ENCODE data around the gene SOS1. TPM values are rescaled to one million over a fixed set of nuclear protein-coding genes. Genes with fewer than 3 reads are reported as not detected.

The SOS1 gene
- total RNA-seq, 2 donors from 2014 or later = 26.3 to 43.9 TPM

DNA sequence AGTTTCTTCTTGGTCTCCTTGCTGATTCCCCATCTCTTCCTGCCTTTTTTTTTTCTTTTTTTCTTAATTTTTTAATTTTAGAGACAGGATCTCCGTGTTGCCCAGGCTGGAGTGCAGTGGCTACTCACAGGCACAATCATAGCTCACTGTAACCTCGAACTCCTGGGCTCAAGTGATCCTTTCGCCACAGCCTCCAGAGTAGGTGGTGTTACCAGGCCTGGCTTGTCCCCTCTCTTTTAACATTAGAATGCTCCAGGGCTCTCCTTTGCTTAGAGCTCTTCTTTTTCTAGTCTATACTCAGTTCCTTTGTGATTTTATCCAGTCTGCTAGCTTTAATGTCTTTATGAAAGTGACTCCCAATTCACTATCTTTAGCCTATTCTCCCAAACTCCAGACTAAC, 141.9 kb downstream of the SOS1 start:
- Histone ChIP-seq H3K36me3 (no peaks in the 10 kb centered on the region), H3K9me3 (no peaks in the 10 kb centered on the region), H3K27ac (no peak overlapping the region), H3K27me3 (no peaks in the 10 kb centered on the region), H3K9ac (ENCODE audit: low read depth in 2 of 2, low read length in 2 of 2) (no peak overlapping the region), H3K4me1 (no peaks in the 10 kb centered on the region), H3K4me3 (no peak overlapping the region)
- TF ChIP-seq, protein P1, sequence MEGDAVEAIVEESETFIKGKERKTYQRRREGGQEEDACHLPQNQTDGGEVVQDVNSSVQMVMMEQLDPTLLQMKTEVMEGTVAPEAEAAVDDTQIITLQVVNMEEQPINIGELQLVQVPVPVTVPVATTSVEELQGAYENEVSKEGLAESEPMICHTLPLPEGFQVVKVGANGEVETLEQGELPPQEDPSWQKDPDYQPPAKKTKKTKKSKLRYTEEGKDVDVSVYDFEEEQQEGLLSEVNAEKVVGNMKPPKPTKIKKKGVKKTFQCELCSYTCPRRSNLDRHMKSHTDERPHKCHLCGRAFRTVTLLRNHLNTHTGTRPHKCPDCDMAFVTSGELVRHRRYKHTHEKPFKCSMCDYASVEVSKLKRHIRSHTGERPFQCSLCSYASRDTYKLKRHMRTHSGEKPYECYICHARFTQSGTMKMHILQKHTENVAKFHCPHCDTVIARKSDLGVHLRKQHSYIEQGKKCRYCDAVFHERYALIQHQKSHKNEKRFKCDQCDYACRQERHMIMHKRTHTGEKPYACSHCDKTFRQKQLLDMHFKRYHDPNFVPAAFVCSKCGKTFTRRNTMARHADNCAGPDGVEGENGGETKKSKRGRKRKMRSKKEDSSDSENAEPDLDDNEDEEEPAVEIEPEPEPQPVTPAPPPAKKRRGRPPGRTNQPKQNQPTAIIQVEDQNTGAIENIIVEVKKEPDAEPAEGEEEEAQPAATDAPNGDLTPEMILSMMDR (IDR thresholded peaks at IDR 0.05) = no peak
- no peak for DNase-seq
- intact Hi-C loops (cut with DNase I) = no loop called here

DNA sequence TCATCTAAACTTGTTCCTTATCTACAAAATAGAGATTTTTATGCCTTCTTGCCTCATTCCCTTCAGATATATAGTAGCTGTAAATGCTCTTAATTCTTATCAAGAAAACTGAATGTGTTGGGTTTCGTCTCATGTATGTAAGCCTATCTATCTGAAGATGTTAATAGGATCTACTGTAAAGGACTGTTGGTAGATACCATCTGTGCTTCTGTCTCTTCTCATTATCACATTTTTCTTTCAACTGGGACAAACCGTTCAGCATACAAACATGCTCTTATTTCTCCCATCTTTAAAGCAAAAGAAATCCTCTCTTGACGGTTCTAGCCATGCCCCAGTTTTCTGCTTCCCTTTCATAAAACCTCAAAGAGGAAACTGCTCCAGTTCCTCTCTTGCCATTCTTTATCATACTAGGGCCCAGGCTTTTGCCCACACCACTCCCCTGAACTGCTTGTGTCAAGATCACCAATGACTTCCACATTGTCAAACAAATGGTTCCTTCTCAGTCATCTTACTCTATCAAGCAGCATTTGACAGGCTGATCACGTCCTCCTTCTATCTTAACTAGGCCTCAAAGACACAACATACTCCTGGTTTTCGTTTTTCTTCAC, 142.5 kb downstream of the SOS1 start:
- H3K36me3 ChIP-seq = no peaks in the 10 kb centered on the region
- no peak for DNase-seq
- H3K4me1 ChIP-seq = no peaks in the 10 kb centered on the region
- intact Hi-C loops (cut with DNase I) = no loop called here
- H3K9me3 ChIP-seq = no peaks in the 10 kb centered on the region
- H3K4me3 ChIP-seq = no peak overlapping the region
- no peak overlapping the region for H3K27ac ChIP-seq
- H3K9ac ChIP-seq (ENCODE audit: low read depth in 2 of 2, low read length in 2 of 2) = no peak overlapping the region
- H3K27me3 ChIP-seq = no peaks in the 10 kb centered on the region
- TF ChIP-seq, protein P1 (IDR thresholded peaks at IDR 0.05) = no peak

DNA sequence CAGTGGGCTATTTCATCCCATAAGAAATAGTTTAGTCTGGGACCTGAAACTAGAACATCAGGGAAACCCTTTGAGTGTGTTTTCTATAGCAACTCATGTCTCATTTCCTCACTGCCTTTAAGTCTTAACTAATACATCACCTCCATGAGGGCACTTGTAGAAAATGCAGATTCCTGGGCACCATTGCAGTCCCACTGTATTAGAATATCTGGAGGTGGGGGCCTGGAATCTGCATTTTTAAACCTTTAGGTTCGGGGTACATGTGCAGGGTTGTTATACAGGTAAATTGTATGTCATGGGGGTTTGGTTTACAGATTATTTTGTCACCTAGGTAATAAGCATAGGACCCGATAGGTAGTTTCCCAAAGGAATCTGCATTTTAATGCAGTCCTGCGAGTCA, 143.8 kb downstream of the SOS1 start:
- DNase-seq = no peak
- Histone ChIP-seq H3K9ac (ENCODE audit: low read depth in 2 of 2, low read length in 2 of 2) (no peak overlapping the region), H3K27me3 (no peaks in the 10 kb centered on the region), H3K4me1 (no peaks in the 10 kb centered on the region), H3K36me3 (no peaks in the 10 kb centered on the region), H3K27ac (no peak overlapping the region), H3K9me3 (no peaks in the 10 kb centered on the region), H3K4me3 (no peak overlapping the region)
- intact Hi-C loops (cut with DNase I) = no loop called here
- TF ChIP-seq, protein P1 (IDR thresholded peaks at IDR 0.05) = no peak

DNA sequence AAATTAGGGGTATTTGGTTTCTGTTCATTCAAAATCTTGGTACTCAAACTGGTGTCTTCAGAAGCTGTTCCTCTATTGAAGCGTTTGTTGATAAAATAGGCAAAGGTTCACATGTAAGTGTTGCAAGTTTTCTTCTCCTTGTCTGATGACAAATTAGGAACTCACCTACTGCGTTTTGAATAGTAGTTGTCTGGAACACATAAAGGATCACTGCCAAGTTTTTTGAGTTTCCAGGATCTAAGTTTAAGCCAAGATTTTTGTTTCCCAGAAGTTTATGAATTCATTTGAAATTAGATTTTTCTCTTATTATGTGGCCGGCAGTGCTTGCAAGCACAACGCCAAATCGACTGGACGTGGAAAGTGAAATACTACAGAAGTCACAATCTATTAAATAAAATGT, 145.8 kb downstream of the SOS1 start:
- Histone ChIP-seq H3K4me1 (no peaks in the 10 kb centered on the region), H3K27ac (no peak overlapping the region), H3K9ac (ENCODE audit: low read depth in 2 of 2, low read length in 2 of 2) (no peak overlapping the region), H3K27me3 (no peaks in the 10 kb centered on the region), H3K4me3 (no peak overlapping the region), H3K36me3 (no peaks in the 10 kb centered on the region), H3K9me3 (no peaks in the 10 kb centered on the region)
- intact Hi-C loops (cut with DNase I) = no loop called here
- DNase-seq = no peak
- TF ChIP-seq, protein P1 (IDR thresholded peaks at IDR 0.05) = no peak

DNA sequence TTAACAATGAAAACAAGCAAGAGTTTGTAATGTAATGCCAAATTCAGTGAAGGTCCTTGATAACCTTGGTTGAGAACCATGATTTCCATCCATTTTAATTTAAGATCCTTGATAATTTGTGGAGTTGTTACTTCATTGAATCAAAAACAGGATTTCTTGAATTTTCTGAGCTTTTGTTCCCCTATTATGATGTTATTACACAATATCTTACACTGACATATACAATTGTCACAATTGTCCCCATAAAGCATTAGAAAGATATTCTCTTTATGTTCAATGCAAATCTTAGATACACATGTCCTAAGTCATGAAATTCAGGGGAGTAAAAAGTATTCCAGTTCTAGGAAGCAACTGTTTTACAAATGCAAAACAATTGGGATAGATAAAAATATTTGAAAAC, 147.6 kb downstream of the SOS1 start:
- Histone ChIP-seq H3K27ac (no peak overlapping the region), H3K4me3 (no peak overlapping the region), H3K9ac (ENCODE audit: low read depth in 2 of 2, low read length in 2 of 2) (no peak overlapping the region), H3K36me3 (no peaks in the 10 kb centered on the region), H3K4me1 (no peaks in the 10 kb centered on the region), H3K9me3 (no peaks in the 10 kb centered on the region), H3K27me3 (no peaks in the 10 kb centered on the region)
- TF ChIP-seq, protein P1 (IDR thresholded peaks at IDR 0.05) = no peak
- no peak for DNase-seq
- intact Hi-C loops (cut with DNase I) = no loop called here

Measured in colonic mucosa (tissue), 4 donors.